Measurements from ENCODE around the gene PRM3.

DNA sequence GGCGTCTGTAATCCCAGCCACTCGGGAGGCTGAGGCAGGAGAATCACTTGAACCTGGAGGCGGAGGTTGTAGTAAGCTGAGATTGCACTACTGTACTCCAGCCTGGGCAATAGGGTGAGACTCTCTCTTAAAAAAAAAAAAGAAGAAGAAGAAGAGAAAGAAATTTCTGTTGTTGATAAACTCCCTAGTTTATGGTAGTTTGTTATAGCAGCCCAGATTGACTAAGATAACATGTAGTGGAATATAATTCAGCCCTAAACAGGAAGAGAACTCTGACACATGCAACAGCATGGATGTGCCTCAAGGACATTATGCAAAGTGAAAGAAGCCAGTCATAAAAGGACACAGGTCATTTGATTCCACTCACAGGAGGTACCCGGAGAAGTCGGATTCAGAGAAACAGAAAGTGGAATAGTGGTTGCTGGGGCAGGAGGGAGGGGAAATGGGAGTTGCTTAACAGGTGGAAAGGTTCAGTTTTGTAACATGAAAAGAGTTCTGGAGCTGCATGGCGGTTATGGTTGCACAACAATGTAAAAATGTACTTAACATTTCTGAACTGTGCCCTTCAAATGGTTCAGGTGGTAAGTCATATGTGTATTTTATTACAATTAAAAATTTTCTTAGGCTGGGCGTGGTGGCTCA lies 33.7 kb upstream of the PRM3 start:
- no peak for TF ChIP-seq EZH2 (IDR thresholded peaks at IDR 0.05)
- no peak for TF ChIP-seq EZH2phosphoT487 (IDR thresholded peaks at IDR 0.05)
- TF ChIP-seq, protein P1, sequence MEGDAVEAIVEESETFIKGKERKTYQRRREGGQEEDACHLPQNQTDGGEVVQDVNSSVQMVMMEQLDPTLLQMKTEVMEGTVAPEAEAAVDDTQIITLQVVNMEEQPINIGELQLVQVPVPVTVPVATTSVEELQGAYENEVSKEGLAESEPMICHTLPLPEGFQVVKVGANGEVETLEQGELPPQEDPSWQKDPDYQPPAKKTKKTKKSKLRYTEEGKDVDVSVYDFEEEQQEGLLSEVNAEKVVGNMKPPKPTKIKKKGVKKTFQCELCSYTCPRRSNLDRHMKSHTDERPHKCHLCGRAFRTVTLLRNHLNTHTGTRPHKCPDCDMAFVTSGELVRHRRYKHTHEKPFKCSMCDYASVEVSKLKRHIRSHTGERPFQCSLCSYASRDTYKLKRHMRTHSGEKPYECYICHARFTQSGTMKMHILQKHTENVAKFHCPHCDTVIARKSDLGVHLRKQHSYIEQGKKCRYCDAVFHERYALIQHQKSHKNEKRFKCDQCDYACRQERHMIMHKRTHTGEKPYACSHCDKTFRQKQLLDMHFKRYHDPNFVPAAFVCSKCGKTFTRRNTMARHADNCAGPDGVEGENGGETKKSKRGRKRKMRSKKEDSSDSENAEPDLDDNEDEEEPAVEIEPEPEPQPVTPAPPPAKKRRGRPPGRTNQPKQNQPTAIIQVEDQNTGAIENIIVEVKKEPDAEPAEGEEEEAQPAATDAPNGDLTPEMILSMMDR (IDR thresholded peaks at IDR 0.05): no peak
